Measurements from ENCODE around the gene PRKCH.

GRCh38 chr14:61346793-61347192, 25.4 kb downstream of the PRKCH start:
- no peak for TF ChIP-seq POLR2AphosphoS5 (IDR thresholded peaks at IDR 0.05)
- TF ChIP-seq, protein P1, sequence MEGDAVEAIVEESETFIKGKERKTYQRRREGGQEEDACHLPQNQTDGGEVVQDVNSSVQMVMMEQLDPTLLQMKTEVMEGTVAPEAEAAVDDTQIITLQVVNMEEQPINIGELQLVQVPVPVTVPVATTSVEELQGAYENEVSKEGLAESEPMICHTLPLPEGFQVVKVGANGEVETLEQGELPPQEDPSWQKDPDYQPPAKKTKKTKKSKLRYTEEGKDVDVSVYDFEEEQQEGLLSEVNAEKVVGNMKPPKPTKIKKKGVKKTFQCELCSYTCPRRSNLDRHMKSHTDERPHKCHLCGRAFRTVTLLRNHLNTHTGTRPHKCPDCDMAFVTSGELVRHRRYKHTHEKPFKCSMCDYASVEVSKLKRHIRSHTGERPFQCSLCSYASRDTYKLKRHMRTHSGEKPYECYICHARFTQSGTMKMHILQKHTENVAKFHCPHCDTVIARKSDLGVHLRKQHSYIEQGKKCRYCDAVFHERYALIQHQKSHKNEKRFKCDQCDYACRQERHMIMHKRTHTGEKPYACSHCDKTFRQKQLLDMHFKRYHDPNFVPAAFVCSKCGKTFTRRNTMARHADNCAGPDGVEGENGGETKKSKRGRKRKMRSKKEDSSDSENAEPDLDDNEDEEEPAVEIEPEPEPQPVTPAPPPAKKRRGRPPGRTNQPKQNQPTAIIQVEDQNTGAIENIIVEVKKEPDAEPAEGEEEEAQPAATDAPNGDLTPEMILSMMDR (IDR thresholded peaks at IDR 0.05) = no peak
